Gastrocnemius medialis (tissue), 4 donors: ENCODE measurements around the gene IQSEC2. TPM values are rescaled to one million over a fixed set of nuclear protein-coding genes. Genes with fewer than 3 reads are reported as not detected.

Source experiments
- ATAC-seq, 2 donors: fragments of 150-250 bp; one replicate each; pipeline ENCODE4 v1.9.1; 2016
- DNase-seq, 2 donors: peaks; one replicate each; pipeline ENCODE4 v3.0.0-alpha.2; 2019
- H3K27ac ChIP-seq, 4 donors: fragments of 200-600 bp; sonication (generic); 1 replicate in 1 of 4; 2 replicates in 3 of 4; pipeline ENCODE4 v1.5.1; 2016 to 2018; ENCODE audit warnings: mild to moderate bottlenecking in 2 of 4, moderate library complexity in 1 of 4
- H3K27me3 ChIP-seq, 3 donors: fragments of 200-600 bp; sonication (generic) in 2 of 3; 1 replicate in 1 of 3; 2 replicates in 2 of 3; pipeline versions ENCODE4 v1.5.1 to v1.6.0; 2016 to 2019; ENCODE audit warnings: mild to moderate bottlenecking in 1 of 3, moderate library complexity in 1 of 3
- H3K36me3 ChIP-seq, 2 donors: fragments of 200-600 bp; sonication (generic) in 1 of 2; one replicate each; pipeline ENCODE4 v1.5.1; 2017 to 2018
- H3K4me1 ChIP-seq, 2 donors: fragments of 200-600 bp; sonication (generic) in 1 of 2; one replicate each; pipeline ENCODE4 v1.5.1; 2016 to 2017; ENCODE audit warnings: mild to moderate bottlenecking in 2 of 2
- H3K4me3 ChIP-seq, 4 donors: fragments of 200-600 bp; sonication (generic) in 3 of 4; 1 replicate in 1 of 4; 2 replicates in 3 of 4; pipeline ENCODE4 v1.5.1; 2016 to 2019; ENCODE audit warnings: mild to moderate bottlenecking in 2 of 4
- H3K9me3 ChIP-seq, 3 donors: fragments of 200-600 bp; sonication (generic) in 2 of 3; 1 replicate in 1 of 3; 2 replicates in 2 of 3; pipeline ENCODE4 v1.5.1; 2016 to 2019
- CTCF ChIP-seq, 5 experiments: fragments of 450-650 bp in 3 of 5; fragments of 200-600 bp in 2 of 5; sonication (generic) in 2 of 5; IDR thresholded peaks in 4 of 5; conservative IDR thresholded peaks in 1 of 5; 1 replicate in 4 of 5; 2 replicates in 1 of 5; pipeline ENCODE4 v1.5.1; 2016 to 2019; ENCODE audit warnings: antibody characterized with exemption in 5 of 5, mild to moderate bottlenecking in 3 of 5, moderate library complexity in 3 of 5
- POLR2A ChIP-seq, 2 donors: fragments of 450-650 bp; IDR thresholded peaks; one replicate each; pipeline ENCODE4 v1.6.1; 2017; ENCODE audit warnings: antibody characterized with exemption in 2 of 2, mild to moderate bottlenecking in 2 of 2, moderate library complexity in 2 of 2
- in situ Hi-C, 4 donors: fragments of 200-750 bp; cut with MboI; loops; one replicate each; pipeline versions ENCODE4 v1.15.0 to v1.8.0; 2017; ENCODE audit warnings: low sequenced_read_pairs in 4 of 4
- intact Hi-C: fragments of 100-400 bp; cut with DNase I; formaldehyde crosslinking; loops from one replicate; pipeline ENCODE4 v1.15.1; 2023; ENCODE audit warnings: low total_unique reads
- total RNA-seq, 4 donors: library from RNA; depleted of rRNA; stranded (reverse); fragments of >200 nt; gene quantifications; one replicate each; pipeline versions ENCODE4 v1.1.0 to v1.2.3, GENCODE V29; 2016

IQSEC2 gene
- total RNA-seq, 4 donors from 2014 or later: 59.2 to 127 (median 73.9) TPM

DNA sequence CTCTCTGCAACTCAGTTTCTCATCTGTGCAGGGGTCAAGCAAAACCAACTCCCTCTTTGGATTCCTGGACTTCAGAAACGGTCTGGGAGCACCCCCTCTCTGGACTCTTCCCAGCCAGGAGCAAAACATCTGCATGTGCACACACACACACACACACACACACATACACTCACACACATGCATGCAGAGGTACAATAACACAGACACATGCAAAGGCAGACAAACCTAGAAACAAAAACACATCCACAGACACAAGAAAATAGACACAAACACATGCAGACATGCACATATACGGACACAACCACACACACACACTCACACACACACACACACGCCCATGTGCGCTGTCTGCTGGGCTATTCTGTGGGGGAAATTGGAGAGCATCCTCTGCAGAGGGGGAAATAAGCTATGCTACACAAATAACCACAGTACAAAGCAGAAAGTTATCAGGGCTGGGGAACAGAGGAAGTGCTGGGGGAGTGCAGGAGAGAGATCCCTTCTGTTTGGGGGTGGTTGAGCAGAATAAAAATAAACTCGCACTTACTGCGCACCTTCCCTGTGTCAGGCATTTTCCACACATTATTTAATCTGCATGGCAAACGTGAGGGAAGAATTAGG lies 19.9 kb downstream of the IQSEC2 start:
- DNase-seq (no peak), ATAC-seq (no peak)
- Histone ChIP-seq H3K27ac (no peak overlapping the region), H3K9me3 (no peaks in the 10 kb centered on the region), H3K4me1 (no peaks in the 10 kb centered on the region), H3K27me3 (peaks cover 0 to 12% (median 0%) of the 10 kb centered on the region in 3 donors), H3K36me3 (no peaks in the 10 kb centered on the region), H3K4me3 (no peak overlapping the region)
- intact Hi-C loops (no loop called here), in situ Hi-C loops (no loop called here)
- TF ChIP-seq CTCF (IDR thresholded peaks at IDR 0.05 in 4 of 5, conservative IDR thresholded peaks at IDR 0.05 in 1 of 5) (no peak), POLR2A (IDR thresholded peaks at IDR 0.05) (no peak)

GRCh38 chrX:53260836-53261235 lies 20.5 kb downstream of the IQSEC2 start:
- TF ChIP-seq CTCF (IDR thresholded peaks at IDR 0.05 in 4 of 5, conservative IDR thresholded peaks at IDR 0.05 in 1 of 5) (no peak), POLR2A (IDR thresholded peaks at IDR 0.05) (no peak)
- DNase-seq: no peak
- ATAC-seq: no peak
- Histone ChIP-seq H3K36me3 (no peaks in the 10 kb centered on the region), H3K27ac (no peak overlapping the region), H3K27me3 (peaks cover 0 to 12% (median 0%) of the 10 kb centered on the region in 3 donors), H3K4me3 (no peak overlapping the region), H3K9me3 (no peaks in the 10 kb centered on the region), H3K4me1 (no peaks in the 10 kb centered on the region)
- in situ Hi-C loops (no loop called here), intact Hi-C loops (no loop called here)

DNA sequence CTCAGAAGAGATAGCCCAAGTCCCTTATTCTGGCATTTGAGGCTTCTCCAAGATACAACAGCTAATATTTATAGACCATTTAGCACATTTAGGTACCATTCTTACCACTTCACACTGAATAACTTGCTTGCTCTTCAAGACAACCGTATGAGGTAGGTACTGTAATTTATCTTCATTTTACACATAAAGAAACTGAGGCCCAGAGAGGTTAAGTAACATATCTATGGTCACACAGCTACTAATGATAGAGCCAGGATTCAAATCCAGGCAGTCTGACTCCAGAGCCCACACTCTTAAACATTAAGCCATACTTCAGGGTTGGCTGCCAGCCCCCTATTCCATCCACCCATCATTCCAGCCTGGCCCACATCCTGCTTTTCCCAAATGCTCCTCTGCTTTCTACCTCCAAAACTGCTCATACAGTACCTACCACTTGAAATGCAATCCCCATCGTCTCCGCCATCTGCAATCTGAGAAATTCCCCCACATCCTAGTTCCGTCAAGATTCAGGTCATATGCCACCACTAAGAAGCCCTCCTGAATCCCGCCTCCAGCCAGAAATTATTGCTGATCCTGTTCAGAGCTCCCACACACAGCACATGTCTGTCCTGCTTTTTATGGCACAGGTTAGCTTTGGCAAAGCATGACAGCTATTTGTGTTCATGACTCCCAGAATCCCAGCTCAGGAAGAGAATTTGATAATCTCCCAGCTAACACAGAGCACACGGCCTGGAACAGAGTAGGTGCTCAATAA lies 23.5 kb downstream of the IQSEC2 start:
- no peak for DNase-seq
- H3K4me3 ChIP-seq: no peak overlapping the region
- TF ChIP-seq CTCF (IDR thresholded peaks at IDR 0.05 in 4 of 5, conservative IDR thresholded peaks at IDR 0.05 in 1 of 5): no peak
- TF ChIP-seq POLR2A (IDR thresholded peaks at IDR 0.05): no peak
- H3K27ac ChIP-seq: no peak overlapping the region
- in situ Hi-C loops: no loop called here
- H3K36me3 ChIP-seq: no peaks in the 10 kb centered on the region
- H3K4me1 ChIP-seq: no peaks in the 10 kb centered on the region
- intact Hi-C loops: no loop called here
- H3K9me3 ChIP-seq: no peaks in the 10 kb centered on the region
- peaks cover 0 to 12% (median 0%) of the 10 kb centered on the region in 3 donors for H3K27me3 ChIP-seq
- ATAC-seq: no peak

GRCh38 chrX:53257166-53257565 lies 24.2 kb downstream of the IQSEC2 start:
- intact Hi-C loops (no loop called here), in situ Hi-C loops (no loop called here)
- no peak for ATAC-seq
- no peak for DNase-seq
- no peak for TF ChIP-seq POLR2A (IDR thresholded peaks at IDR 0.05)
- no peak for TF ChIP-seq CTCF (IDR thresholded peaks at IDR 0.05 in 4 of 5, conservative IDR thresholded peaks at IDR 0.05 in 1 of 5)
- Histone ChIP-seq H3K27ac (no peak overlapping the region), H3K4me3 (no peak overlapping the region), H3K9me3 (no peaks in the 10 kb centered on the region), H3K36me3 (no peaks in the 10 kb centered on the region), H3K4me1 (no peaks in the 10 kb centered on the region), H3K27me3 (peaks cover 0 to 12% (median 0%) of the 10 kb centered on the region in 3 donors)
